VCaP (cell line): ENCODE results near the gene IL1RL2.

Source experiments
- H3K27ac ChIP-seq: fragments of 450-650 bp; 2 replicates; pipeline ENCODE4 v1.5.1; 2017
- CTCF ChIP-seq: fragments of 450-650 bp; conservative IDR thresholded peaks from 2 replicates; pipeline ENCODE4 v1.5.1; 2017; ENCODE audit warnings: mild to moderate bottlenecking, moderate library complexity

The IL1RL2 gene

GRCh38 chr2:102149243-102149642, 37.6 kb upstream of the IL1RL2 start:
- no peak overlapping the region for H3K27ac ChIP-seq
- no peak for TF ChIP-seq CTCF

- no peak overlapping the region for H3K27ac ChIP-seq
- no peak for TF ChIP-seq CTCF
Observed at GRCh38 chr2:102149644-102150455, 37.0 kb upstream of the IL1RL2 start.

- no peak for TF ChIP-seq CTCF
Observed at GRCh38 chr2:102154364-102154763, 32.5 kb upstream of the IL1RL2 start.

DNA sequence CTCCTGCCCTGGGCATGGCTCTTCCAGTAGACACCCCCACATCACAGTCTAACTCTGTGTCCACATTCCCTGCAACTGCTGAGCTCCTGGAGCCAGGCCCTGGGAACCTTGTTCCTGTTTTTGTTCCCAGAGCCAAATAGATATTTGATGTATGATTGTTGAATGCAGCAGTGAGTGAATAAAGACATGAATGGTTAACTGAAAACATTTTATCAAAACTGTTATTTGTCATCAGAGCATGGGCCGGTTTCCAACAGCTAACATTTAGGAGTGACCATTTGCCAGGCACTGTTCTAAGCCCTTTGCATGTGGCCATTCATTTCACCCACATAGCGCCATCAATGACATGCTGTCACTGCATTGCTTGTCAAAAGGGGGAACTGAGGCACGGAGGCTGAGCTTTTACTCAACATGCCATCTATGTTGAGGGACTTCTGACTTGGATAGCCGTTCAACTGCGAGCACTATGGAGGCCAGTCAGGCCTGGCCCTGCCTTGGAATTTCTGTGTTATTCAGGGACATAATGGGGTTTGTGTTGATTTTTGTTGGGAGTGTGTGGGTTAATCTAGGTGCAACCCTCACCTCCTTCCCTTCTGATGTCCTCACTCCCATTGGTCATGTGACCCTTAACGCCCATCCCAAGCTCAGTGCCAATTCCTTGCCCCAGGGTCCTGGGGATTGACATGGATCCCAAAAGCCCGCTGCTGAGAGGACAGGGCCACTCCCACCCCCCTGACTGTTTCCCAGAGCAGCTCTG, 31.7 kb upstream of the IL1RL2 start:
- no peak for TF ChIP-seq CTCF
- peak overlapping the region; percentile 41 for H3K27ac ChIP-seq

More at GRCh38 chr2:102154364-102154763, 32.5 kb upstream of the IL1RL2 start:
- H3K27ac ChIP-seq: no peak overlapping the region

DNA sequence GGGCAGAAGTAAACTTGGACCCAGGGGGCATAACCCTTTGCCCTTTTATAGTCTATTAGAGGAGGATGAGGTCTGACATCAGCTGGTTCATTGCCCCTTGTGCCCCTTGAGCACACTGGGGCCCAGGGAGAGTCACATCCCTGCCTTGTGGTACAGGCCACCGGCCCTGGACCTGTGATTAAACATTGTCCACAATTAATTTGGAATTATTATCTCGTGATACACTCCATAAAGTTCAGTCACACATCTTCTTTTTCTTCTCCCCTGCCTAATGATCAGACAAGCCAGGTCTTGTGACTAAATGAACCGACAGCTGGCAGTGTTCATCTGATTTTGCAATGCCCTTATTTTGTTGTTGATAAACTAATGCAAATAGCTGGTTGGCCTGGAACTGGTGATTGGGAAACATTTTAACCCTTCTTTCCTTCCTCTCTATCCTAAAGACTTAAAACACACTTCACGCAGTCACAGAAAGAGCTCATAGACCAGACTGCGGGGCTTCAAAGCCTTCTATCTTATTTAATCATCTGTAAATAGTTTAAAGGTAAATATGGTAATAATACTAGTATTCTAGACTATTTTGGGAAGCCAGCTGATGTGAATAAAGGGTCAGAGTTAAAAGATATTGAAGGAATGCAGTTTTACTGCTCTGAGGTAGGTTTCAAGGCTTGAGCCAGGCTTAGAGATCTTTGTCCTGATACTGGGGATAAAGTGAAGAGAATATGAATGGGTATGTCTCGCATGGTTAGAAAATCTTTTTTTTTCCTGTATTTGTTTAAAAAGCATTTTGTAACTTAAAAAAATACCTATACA, 30.9 kb upstream of the IL1RL2 start:
- H3K27ac ChIP-seq: peak overlapping the region; percentile 41
- TF ChIP-seq CTCF: no peak

- H3K27ac ChIP-seq: no peak overlapping the region
- no peak for TF ChIP-seq CTCF
Observed at GRCh38 chr2:102158011-102158755, 28.6 kb upstream of the IL1RL2 start.
